ENCODE data around the gene TMEM18. TPM values are rescaled to one million over a fixed set of nuclear protein-coding genes. Genes with fewer than 3 reads are reported as not detected.

Gene TMEM18
- total and polyA plus RNA-seq, 2 experiments from 2014 or later = 15.0 to 41.9 TPM

DNA sequence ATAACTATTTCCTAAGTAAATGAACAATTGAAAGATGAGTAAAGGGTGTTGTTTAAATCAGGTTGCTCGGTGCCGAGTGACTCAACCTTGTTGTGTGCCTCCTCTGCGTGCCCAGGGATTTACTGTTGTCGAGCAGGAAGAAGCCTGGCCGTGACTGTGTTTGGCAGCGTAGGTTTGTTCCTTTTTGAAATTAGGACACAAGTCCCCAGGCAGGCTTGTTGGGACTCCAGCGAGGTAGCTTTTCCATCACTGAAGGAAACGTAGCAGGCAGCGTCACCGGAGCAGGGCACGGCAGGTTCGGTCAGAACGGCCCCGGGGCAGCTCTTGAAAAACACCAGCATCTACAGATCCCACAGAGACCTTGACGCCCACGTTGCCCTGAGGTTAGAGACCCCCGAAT, 48.6 kb downstream of the TMEM18 start:
- no peak overlapping the region for H3K27ac ChIP-seq (ENCODE audit: low read depth)
- H3K36me3 Mint-ChIP-seq (ENCODE audit: low read depth) = no peaks in the 10 kb centered on the region
- peaks cover 3% of the 10 kb centered on the region for H3K27me3 Mint-ChIP-seq (ENCODE audit: insufficient read depth, low read depth, poor library complexity)
- H2AFZ ChIP-seq = 0 out of 2 replicates have a peak overlapping the region, but pooled peaks have one; percentile 12
- H4K20me1 ChIP-seq (replicated peaks; ENCODE audit: insufficient read depth) = no peaks in the 10 kb centered on the region
- H3K27me3 ChIP-seq (ENCODE audit: insufficient read depth) = no peaks in the 10 kb centered on the region
- no peak overlapping the region for H3K27ac Mint-ChIP-seq
- no peaks in the 10 kb centered on the region for H3K9me2 ChIP-seq (ENCODE audit: insufficient read depth)
- no peaks in the 10 kb centered on the region; the same call in 2 of the 3 replicates for H3K9me3 Mint-ChIP-seq
- DNase-seq (ENCODE audit: low spot score) = no peak
- no peaks in the 10 kb centered on the region for H3K4me1 ChIP-seq (ENCODE audit: insufficient read depth)
- H3K4me3 Mint-ChIP-seq = no peak overlapping the region
- no peak for ATAC-seq
- peaks cover 8% of the 10 kb centered on the region for H3K4me1 Mint-ChIP-seq
- no peak for TF ChIP-seq ZNF331 (CRISPR knock-in tag; IDR thresholded peaks at IDR 0.05; ENCODE audit: low read depth)
- TF ChIP-seq EZH2phosphoT487 (IDR thresholded peaks at IDR 0.05; ENCODE audit: unreplicated experiment) = no peak
- no peak for TF ChIP-seq REST (IDR thresholded peaks at IDR 0.05; ENCODE audit: unreplicated experiment)
- TF ChIP-seq ZNF114 (CRISPR knock-in tag; IDR thresholded peaks at IDR 0.05) = no peak
- no peak for TF ChIP-seq CREB1 (CRISPR knock-in tag; IDR thresholded peaks at IDR 0.05; ENCODE audit: low read depth)
- TF ChIP-seq, protein P1, sequence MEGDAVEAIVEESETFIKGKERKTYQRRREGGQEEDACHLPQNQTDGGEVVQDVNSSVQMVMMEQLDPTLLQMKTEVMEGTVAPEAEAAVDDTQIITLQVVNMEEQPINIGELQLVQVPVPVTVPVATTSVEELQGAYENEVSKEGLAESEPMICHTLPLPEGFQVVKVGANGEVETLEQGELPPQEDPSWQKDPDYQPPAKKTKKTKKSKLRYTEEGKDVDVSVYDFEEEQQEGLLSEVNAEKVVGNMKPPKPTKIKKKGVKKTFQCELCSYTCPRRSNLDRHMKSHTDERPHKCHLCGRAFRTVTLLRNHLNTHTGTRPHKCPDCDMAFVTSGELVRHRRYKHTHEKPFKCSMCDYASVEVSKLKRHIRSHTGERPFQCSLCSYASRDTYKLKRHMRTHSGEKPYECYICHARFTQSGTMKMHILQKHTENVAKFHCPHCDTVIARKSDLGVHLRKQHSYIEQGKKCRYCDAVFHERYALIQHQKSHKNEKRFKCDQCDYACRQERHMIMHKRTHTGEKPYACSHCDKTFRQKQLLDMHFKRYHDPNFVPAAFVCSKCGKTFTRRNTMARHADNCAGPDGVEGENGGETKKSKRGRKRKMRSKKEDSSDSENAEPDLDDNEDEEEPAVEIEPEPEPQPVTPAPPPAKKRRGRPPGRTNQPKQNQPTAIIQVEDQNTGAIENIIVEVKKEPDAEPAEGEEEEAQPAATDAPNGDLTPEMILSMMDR (conservative IDR thresholded peaks at IDR 0.05; ENCODE audit: low read depth in 2 of 2) = no peak
- TF ChIP-seq, protein P2, sequence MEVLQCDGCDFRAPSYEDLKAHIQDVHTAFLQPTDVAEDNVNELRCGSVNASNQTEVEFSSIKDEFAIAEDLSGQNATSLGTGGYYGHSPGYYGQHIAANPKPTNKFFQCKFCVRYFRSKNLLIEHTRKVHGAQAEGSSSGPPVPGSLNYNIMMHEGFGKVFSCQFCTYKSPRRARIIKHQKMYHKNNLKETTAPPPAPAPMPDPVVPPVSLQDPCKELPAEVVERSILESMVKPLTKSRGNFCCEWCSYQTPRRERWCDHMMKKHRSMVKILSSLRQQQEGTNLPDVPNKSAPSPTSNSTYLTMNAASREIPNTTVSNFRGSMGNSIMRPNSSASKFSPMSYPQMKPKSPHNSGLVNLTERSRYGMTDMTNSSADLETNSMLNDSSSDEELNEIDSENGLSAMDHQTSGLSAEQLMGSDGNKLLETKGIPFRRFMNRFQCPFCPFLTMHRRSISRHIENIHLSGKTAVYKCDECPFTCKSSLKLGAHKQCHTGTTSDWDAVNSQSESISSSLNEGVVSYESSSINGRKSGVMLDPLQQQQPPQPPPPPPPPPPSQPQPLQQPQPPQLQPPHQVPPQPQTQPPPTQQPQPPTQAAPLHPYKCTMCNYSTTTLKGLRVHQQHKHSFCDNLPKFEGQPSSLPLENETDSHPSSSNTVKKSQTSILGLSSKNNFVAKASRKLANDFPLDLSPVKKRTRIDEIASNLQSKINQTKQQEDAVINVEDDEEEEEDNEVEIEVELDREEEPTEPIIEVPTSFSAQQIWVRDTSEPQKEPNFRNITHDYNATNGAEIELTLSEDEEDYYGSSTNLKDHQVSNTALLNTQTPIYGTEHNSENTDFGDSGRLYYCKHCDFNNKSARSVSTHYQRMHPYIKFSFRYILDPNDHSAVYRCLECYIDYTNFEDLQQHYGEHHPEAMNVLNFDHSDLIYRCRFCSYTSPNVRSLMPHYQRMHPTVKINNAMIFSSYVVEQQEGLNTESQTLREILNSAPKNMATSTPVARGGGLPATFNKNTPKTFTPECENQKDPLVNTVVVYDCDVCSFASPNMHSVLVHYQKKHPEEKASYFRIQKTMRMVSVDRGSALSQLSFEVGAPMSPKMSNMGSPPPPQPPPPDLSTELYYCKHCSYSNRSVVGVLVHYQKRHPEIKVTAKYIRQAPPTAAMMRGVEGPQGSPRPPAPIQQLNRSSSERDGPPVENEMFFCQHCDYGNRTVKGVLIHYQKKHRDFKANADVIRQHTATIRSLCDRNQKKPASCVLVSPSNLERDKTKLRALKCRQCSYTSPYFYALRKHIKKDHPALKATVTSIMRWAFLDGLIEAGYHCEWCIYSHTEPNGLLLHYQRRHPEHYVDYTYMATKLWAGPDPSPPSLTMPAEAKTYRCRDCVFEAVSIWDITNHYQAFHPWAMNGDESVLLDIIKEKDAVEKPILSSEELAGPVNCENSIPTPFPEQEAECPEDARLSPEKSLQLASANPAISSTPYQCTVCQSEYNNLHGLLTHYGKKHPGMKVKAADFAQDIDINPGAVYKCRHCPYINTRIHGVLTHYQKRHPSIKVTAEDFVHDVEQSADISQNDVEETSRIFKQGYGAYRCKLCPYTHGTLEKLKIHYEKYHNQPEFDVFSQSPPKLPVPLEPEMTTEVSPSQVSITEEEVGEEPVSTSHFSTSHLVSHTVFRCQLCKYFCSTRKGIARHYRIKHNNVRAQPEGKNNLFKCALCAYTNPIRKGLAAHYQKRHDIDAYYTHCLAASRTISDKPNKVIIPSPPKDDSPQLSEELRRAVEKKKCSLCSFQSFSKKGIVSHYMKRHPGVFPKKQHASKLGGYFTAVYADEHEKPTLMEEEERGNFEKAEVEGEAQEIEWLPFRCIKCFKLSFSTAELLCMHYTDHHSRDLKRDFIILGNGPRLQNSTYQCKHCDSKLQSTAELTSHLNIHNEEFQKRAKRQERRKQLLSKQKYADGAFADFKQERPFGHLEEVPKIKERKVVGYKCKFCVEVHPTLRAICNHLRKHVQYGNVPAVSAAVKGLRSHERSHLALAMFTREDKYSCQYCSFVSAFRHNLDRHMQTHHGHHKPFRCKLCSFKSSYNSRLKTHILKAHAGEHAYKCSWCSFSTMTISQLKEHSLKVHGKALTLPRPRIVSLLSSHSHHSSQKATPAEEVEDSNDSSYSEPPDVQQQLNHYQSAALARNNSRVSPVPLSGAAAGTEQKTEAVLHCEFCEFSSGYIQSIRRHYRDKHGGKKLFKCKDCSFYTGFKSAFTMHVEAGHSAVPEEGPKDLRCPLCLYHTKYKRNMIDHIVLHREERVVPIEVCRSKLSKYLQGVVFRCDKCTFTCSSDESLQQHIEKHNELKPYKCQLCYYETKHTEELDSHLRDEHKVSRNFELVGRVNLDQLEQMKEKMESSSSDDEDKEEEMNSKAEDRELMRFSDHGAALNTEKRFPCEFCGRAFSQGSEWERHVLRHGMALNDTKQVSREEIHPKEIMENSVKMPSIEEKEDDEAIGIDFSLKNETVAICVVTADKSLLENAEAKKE (CRISPR knock-in tag; IDR thresholded peaks at IDR 0.05) = no peak
- no peak for TF ChIP-seq JUNB (IDR thresholded peaks at IDR 0.05; ENCODE audit: unreplicated experiment)
- no peak for TF ChIP-seq ETS1 (IDR thresholded peaks at IDR 0.05)
- no peak for TF ChIP-seq STAT1 (IDR thresholded peaks at IDR 0.05; ENCODE audit: unreplicated experiment)
- TF ChIP-seq EZH2 (IDR thresholded peaks at IDR 0.05; ENCODE audit: low read depth, unreplicated experiment) = no peak
- TF ChIP-seq POLR2AphosphoS5 (IDR thresholded peaks at IDR 0.05; ENCODE audit: low read depth) = no peak
- no peak for TF ChIP-seq NANOG (IDR thresholded peaks at IDR 0.05; ENCODE audit: borderline replicate concordance)
- no peak overlapping the region for H3K4me3 ChIP-seq
- no peaks in the 10 kb centered on the region for H3K79me2 ChIP-seq (replicated peaks; ENCODE audit: insufficient read depth)
- H3F3A ChIP-seq (replicated peaks; ENCODE audit: low read depth) = no peaks in the 10 kb centered on the region
- no peak overlapping the region for H3K4me2 ChIP-seq
- H3K36me3 ChIP-seq (ENCODE audit: insufficient read depth) = no peaks in the 10 kb centered on the region
